GM19324 (cell line): ENCODE results near the gene IHH.

Experiments used
- ATAC-seq: cut with Tn5 transposase; IDR thresholded peaks from one replicate; pipeline ENCODE4 v1.9.1; 2021; ENCODE audit warnings: mild to moderate bottlenecking, moderate library complexity; ENCODE audit not compliant: unreplicated experiment, low FRiP score

IHH gene

GRCh38 chr2:219042157-219042556, 18.6 kb downstream of the IHH start:
- ATAC-seq: no peak

GRCh38 chr2:219041252-219041651, 19.5 kb downstream of the IHH start, which contains the start of gene CFAP65:
CFAP65 (minus strand) TSS chr2:219041516; CDS start chr2:219039048, 2,468 bp downstream.
- ATAC-seq: no peak

- ATAC-seq: no peak
Measured at GRCh38 chr2:219038600-219038999, 22.1 kb downstream of the IHH start.

GRCh38 chr2:219037783-219038499, 22.8 kb downstream of the IHH start:
- ATAC-seq: no peak

- ATAC-seq: no peak
Measured at GRCh38 chr2:219035942-219036341, 24.8 kb downstream of the IHH start.

GRCh38 chr2:219034823-219035222, 25.9 kb downstream of the IHH start:
- ATAC-seq: no peak

- no peak for ATAC-seq
Measured at GRCh38 chr2:219032051-219032745, 28.5 kb downstream of the IHH start.

GRCh38 chr2:219031005-219031738, 29.5 kb downstream of the IHH start:
- no peak for ATAC-seq

GRCh38 chr2:219030177-219030940, 30.4 kb downstream of the IHH start:
- ATAC-seq: no peak

GRCh38 chr2:219029829-219030165, 30.9 kb downstream of the IHH start:
- no peak for ATAC-seq

- ATAC-seq: no peak
Measured at GRCh38 chr2:219028996-219029828, 31.5 kb downstream of the IHH start.

- no peak for ATAC-seq
Measured at GRCh38 chr2:219028141-219028540, 32.6 kb downstream of the IHH start.

- no peak for ATAC-seq
Measured at GRCh38 chr2:219027511-219028055, 33.1 kb downstream of the IHH start.

GRCh38 chr2:219026946-219027345, 33.8 kb downstream of the IHH start:
- no peak for ATAC-seq

- ATAC-seq: no peak
Measured at GRCh38 chr2:219025637-219026585, 34.8 kb downstream of the IHH start.

GRCh38 chr2:219024059-219024458, 36.7 kb downstream of the IHH start:
- no peak for ATAC-seq

GRCh38 chr2:219023045-219023605, 37.6 kb downstream of the IHH start:
- ATAC-seq: no peak

GRCh38 chr2:219022616-219023015, 38.1 kb downstream of the IHH start:
- ATAC-seq: no peak
